ENCODE data around the gene BNC2. TPM values are rescaled to one million over a fixed set of nuclear protein-coding genes. Genes with fewer than 3 reads are reported as not detected.

The BNC2 gene
- total RNA-seq, 1 experiment from 2014 or later, result 5.7 TPM

- intact Hi-C loops (cut with micrococcal nuclease; ENCODE audit: unreplicated experiment), result loop anchor here (10.0 kb wide), 1 partner anchor 85 kb away; no protein-coding TSS in a partner anchor
- BruUV-seq (replicated peaks), result no TSS peak
- DNase-seq (ENCODE audit: low read depth, low spot score) (no peak), ATAC-seq (no peak)
- Histone ChIP-seq H3K27me3 (ENCODE audit: control insufficient read depth, insufficient read depth, low read length) (no peaks in the 10 kb centered on the region), H3K36me3 (ENCODE audit: control insufficient read depth, insufficient read depth, low read length) (no peaks in the 10 kb centered on the region), H3K4me3 (ENCODE audit: low read depth in 2 of 2, low read length in 2 of 2) (no peak overlapping the region), H3K4me1 (ENCODE audit: control insufficient read depth, insufficient read depth, low read length) (no peaks in the 10 kb centered on the region; the same call in 1 of the 2 replicates), H3K27ac (ENCODE audit: low read length) (no peak overlapping the region), H3K9me3 (ENCODE audit: control insufficient read depth, insufficient read depth, low read depth, low read length) (no peaks in the 10 kb centered on the region)
- ChIA-PET POLR2A (no interaction called here), CTCF (no interaction called here)
- in situ Hi-C loops (cut with HindIII; ENCODE audit: low pct_unique_long_range_greater_than_20kb, low sequenced_read_pairs), result no loop called here
- TF ChIP-seq CTCF (IDR thresholded peaks at IDR 0.05) (no peak), POLR2AphosphoS5 (IDR thresholded peaks at IDR 0.05; ENCODE audit: low read depth, low read length) (no peak), TCF7L2 (IDR thresholded peaks at IDR 0.05; ENCODE audit: low read depth, low read length) (no peak), REST (IDR thresholded peaks at IDR 0.05; ENCODE audit: insufficient read depth in 1 of 2, low read depth in 2 of 2, low read length in 1 of 2) (no peak), SIN3A (IDR thresholded peaks at IDR 0.05; ENCODE audit: borderline replicate concordance, insufficient read depth, low read depth, low read length) (no peak)
Measured at GRCh38 chr9:16619914-16620520, 250.5 kb downstream of the BNC2 start.

- DNase-seq (ENCODE audit: low read depth, low spot score) (no peak), ATAC-seq (no peak)
- no peaks in the 10 kb centered on the region for H3K27me3 ChIP-seq (ENCODE audit: control insufficient read depth, insufficient read depth, low read length)
- no peaks in the 10 kb centered on the region for H3K9me3 ChIP-seq (ENCODE audit: control insufficient read depth, insufficient read depth, low read depth, low read length)
- ChIA-PET CTCF (no interaction called here), POLR2A (no interaction called here)
- H3K27ac ChIP-seq (ENCODE audit: low read length), result no peak overlapping the region
- H3K36me3 ChIP-seq (ENCODE audit: control insufficient read depth, insufficient read depth, low read length), result no peaks in the 10 kb centered on the region
- no TSS peak for BruUV-seq (replicated peaks)
- in situ Hi-C loops (cut with HindIII; ENCODE audit: low pct_unique_long_range_greater_than_20kb, low sequenced_read_pairs) (no loop called here), intact Hi-C loops (cut with micrococcal nuclease; ENCODE audit: unreplicated experiment) (no loop called here)
- TF ChIP-seq REST (IDR thresholded peaks at IDR 0.05; ENCODE audit: insufficient read depth in 1 of 2, low read depth in 2 of 2, low read length in 1 of 2), result no peak
- no peak for TF ChIP-seq TCF7L2 (IDR thresholded peaks at IDR 0.05; ENCODE audit: low read depth, low read length)
- no peak for TF ChIP-seq POLR2AphosphoS5 (IDR thresholded peaks at IDR 0.05; ENCODE audit: low read depth, low read length)
- TF ChIP-seq CTCF (IDR thresholded peaks at IDR 0.05), result no peak
- TF ChIP-seq SIN3A (IDR thresholded peaks at IDR 0.05; ENCODE audit: borderline replicate concordance, insufficient read depth, low read depth, low read length), result no peak
- no peak overlapping the region for H3K4me3 ChIP-seq (ENCODE audit: low read depth in 2 of 2, low read length in 2 of 2)
- no peaks in the 10 kb centered on the region for H3K4me1 ChIP-seq (ENCODE audit: control insufficient read depth, insufficient read depth, low read length)
Measured at GRCh38 chr9:16619402-16619801, 251.1 kb downstream of the BNC2 start.

All from Panc1 (cell line).